ENCODE measurements around the gene TBATA.
"Not testable (repeated sequence)": the region's sequence is repeated elsewhere in the genome, so short reads cannot be mapped to it uniquely, and the experiment has no call there.

Gene TBATA

DNA sequence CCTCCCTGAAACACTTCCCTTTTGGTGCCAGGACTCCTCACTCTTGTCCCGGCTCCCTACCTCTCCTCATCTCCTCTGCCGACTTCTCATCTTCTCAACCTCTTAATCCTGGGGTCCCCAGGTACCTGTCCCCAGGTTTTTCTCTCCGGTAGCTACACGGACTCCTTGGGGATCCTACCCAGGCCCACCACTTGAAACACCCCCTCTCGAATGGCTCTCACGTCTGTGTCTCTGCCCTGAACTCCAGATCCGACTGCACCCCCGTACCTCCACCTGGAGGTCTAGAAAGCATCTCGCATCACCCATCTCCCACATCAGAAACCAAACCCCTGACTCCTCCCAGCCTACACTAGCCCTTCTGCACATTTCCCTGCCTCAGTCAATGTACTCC is 4.8 kb downstream of the TBATA start:
- H3K27ac ChIP-seq, result no peak overlapping the region

GRCh38 chr10:70779511-70780369 is 5.4 kb downstream of the TBATA start:
- peak overlapping the region in 2 of 21 experiments; percentile 1 to 38 for H3K27ac ChIP-seq
- no peak overlapping the region for H3K4me3 ChIP-seq

More for the DNA sequence above, 4.8 kb downstream of the TBATA start:
- H3K4me3 ChIP-seq, result no peak overlapping the region

- peak overlapping the region in 3 of 21 experiments; percentile 1 to 38 (median 35) for H3K27ac ChIP-seq
- no peak overlapping the region for H3K4me3 ChIP-seq
These were observed 6.1 kb downstream of the TBATA start for GRCh38 chr10:70779088-70779487.

DNA sequence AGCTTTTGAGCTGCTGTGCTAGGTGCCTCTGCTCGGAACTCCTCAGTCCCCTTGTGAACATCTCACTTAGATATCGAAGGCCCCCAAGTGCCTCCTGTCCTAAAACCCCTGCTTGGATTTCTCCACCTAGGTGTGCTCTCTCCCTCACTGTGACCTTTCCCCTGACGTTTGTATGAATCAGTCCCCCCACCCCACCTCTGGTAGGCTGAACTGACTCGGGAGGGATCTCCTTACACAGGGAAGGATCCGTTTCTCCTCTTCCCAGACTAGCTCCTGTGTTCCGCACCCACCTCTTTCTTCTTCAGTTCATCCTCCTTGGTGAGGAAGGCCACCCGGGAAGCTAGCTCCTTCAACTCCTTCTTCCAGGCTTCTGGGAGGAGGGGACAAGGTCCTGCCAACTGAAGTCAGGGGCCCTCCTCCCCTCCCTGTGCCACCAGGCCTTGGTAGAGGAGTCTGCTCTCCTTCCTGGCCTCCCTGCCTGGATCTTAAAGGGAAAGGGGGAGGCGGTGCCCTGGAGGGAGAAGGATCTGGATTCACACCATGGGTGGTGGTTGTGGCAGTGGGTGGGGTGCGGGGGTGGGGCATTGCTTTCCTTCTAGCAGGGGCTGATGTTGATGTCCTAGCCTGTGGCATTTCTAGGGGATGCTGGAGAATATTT is 6.8 kb downstream of the TBATA start:
- peak overlapping the region in 1 of 21 experiments; percentile 35 for H3K27ac ChIP-seq
- no peak overlapping the region for H3K4me3 ChIP-seq

- Histone ChIP-seq H3K4me3 (no peak overlapping the region), H3K27ac (no peak overlapping the region)
These were observed 7.9 kb downstream of the TBATA start for GRCh38 chr10:70777063-70777875.

DNA sequence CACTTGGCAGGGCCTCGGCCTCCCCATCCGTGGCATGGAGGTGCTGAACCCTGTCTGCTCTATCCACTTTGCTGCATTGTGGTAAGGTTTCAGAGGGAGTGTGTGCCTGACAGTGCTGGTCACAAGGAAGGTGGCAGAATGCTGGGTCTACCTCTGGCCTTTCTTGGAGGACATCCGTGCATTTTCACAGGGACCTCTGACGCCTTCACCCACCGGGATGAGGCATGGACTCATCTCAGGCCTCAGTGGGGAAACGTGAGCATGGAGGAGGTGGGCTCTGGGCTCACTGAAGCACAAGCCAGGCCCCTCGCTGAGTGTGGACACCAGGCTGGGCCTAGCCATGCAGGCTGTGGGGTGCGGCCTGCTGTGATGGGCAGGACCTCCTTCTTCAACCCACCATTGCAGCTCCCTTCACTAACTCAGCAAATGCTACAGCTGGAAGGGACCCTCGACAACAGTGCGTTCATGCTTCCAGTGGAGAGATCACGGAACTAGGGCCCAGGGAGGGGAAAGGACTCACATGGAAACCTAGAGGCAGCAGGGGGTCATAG is 8.6 kb downstream of the TBATA start:
- no peak overlapping the region for H3K4me3 ChIP-seq
- no peak overlapping the region for H3K27ac ChIP-seq

DNA sequence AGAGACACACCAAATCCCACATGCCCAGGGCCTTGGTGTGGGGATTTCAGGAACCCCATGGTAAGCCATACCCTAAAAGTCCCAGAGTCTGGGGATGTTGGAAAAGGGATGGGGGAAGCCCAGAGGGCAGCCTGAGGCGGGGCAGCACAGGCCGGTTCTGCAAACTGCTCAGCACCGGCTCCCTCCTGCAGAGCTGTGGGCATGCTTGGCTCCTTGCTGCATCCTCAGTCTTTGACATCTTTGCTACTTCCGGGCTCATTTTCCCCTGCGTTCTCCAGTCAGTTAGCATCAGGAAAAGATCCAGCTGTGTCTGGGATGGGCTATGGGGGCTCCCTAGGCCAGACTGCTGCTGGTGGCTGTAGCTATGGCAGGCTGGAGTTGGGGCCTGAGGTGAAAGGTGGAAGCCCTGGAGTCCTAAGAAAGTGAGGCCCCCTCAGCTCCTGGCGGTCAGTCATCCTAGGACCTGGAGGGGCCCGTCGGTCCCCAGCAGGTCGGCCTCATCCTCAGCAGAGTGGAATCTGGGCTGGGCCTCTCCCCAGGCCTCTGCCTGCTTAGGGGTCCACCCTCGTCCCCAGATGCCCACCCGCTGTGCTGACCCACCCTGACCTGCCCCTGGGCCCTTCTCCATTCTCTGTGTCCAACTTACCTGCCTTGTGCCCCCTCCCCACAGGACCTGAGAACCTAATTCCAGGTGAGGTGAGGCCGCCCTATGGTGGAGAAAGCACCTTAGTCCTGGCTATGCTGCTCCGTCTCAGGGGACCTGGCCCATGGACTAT is 9.3 kb downstream of the TBATA start:
- Histone ChIP-seq H3K4me3 (no peak overlapping the region), H3K27ac (no peak overlapping the region)

GRCh38 chr10:70774810-70775678 is 10.1 kb downstream of the TBATA start:
- H3K4me3 ChIP-seq, result no peak overlapping the region
- no peak overlapping the region for H3K27ac ChIP-seq

DNA sequence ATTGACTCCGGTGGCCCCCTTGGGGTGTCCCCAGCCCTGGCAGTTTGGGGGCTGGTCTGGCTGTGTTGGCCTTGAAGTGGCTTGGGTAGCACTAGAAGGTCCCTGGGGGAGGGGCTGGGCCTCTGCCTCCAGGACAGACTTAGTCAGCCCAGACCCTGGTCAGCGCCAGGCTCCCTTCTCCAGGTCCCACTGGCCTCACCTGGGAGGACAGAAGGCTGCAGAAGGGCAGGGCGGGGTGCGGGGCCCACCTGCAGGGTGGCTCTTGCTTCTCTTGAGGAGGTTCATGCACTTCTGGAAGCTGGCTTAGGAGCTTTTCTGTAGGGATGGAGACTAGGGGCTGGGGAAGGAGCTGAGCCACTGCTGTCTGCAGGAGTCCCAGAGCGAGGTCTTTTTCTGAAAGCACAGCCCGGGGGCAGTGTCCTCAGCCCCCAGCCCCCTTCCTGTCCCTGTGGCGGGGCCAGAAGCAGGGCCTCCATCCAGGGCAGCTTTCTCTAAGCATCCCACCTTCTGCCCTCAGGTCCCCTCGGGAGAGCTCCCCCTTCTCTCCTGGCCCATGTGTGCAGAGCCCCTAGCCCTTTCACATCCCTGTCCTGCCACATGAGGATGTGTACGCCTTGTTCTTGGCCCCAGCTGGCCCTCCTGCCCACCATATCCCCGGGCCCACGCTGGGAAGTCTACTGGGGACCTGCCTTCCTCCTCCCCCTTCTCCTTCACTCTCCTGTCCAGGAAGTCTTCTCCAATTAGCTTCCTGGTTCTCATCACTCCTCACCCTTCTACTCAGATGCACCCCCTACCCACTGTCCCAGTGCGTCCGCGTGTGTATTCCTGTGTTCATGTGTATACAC is 11.0 kb downstream of the TBATA start:
- Histone ChIP-seq H3K4me3 (no peak overlapping the region), H3K27ac (no peak overlapping the region)

- Histone ChIP-seq H3K4me3 (no peak overlapping the region), H3K27ac (no peak overlapping the region)
These were observed 11.7 kb downstream of the TBATA start for GRCh38 chr10:70773461-70773860.

- no peak overlapping the region for H3K4me3 ChIP-seq
- H3K27ac ChIP-seq, result no peak overlapping the region
These were observed 12.6 kb downstream of the TBATA start for GRCh38 chr10:70772627-70773026.

- H3K27ac ChIP-seq, result no peak overlapping the region
- H3K4me3 ChIP-seq, result no peak overlapping the region
These were observed 13.6 kb downstream of the TBATA start for GRCh38 chr10:70771311-70772194.

DNA sequence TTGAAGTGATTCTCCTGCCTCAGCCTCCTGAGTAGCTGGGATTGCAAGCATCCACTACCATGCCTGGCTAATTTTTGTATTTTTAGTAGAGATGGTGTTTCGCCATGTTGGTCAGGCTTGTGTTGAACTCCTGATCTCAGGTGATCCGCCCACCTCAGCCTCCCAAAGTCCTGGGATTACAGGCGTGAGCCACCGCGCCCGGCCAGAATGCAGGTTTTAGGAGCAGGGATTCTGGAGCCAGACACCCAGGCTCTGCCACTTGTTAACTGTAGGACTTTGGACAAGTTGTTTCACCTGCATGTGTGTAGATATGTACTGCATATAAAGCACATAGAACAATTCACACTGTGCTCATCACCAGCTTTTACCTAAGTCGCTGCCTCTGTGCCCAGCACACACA is 14.7 kb downstream of the TBATA start:
- not testable (repeated sequence) for H3K27ac ChIP-seq

DNA sequence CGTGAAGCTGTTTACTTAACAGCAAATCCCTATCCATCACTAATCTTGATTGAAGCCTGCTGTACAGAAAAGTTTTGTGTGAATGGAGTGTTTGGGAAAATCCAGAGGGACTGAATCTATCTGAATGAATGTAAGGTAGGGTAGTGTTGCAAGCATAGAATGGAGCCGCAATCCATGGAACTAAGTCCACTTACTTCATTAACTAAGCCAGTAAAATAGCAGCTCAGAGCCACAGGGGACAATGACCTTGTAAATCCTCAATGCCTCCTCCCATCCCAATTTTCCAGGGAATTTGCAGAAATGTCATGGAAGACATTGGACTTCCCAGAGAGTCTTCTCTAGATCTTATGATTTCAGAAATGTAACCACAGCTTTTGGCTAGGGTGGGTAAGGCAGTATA is 15.2 kb downstream of the TBATA start:
- H3K27ac ChIP-seq, result no peak overlapping the region
- no peak overlapping the region for H3K4me3 ChIP-seq

More for the DNA sequence above, 14.7 kb downstream of the TBATA start:
- H3K4me3 ChIP-seq, result not testable (repeated sequence)

DNA sequence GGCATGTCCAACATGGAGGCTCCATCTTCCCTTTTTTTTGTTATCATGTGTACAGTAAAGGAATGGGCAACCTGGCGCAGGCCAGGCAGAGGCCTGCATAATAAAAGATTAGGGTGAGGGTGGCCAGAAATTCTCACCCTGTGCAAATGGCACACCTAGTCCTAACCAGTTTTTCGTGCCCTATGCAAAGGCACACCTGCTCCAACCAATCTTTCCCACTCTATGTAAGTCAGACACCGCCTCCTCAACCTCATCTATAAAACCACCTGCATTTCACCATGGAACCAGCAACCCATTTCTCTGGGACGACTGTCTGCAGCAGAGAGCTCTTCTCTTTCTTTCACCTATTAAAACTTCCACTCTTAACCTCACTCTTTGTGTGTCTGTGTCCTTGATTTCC is 16.1 kb downstream of the TBATA start:
- H3K27ac ChIP-seq, result no peak overlapping the region
- H3K4me3 ChIP-seq, result no peak overlapping the region

DNA sequence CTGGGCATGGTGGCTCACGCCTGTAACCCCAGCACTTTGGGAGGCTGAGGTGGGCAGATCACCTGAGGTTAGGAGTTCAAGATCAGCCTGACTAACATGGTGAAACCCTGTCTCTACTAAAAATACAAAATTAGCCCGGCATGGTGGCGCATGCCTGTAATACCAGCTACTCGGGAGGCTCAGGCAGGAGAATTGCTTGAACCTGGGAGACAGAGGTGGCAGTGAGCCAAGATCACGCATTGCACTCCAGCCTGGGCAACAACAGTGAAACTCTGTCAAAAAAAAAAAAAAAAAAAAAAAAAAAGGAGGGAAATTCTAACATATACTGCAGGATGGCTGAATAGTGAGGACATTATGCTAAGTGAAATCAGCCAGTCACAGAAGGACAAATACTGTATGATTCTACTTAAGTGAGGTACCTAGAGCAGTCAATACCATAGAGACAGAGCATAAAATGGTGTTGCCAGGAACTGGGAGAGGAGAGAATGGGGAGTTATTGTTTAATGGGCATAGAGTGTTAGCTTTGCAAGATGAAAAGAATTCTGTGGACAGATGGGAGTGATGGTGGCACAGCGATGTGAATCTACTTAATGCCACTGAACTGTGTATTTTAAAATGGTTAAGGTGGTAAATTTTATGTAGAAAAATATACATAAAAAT is 17.0 kb downstream of the TBATA start:
- H3K27ac ChIP-seq, H3K4me3 ChIP-seq: not testable (repeated sequence)

All from skin epidermis (tissue), 12 donors.